ENCODE data around the gene IL33.

IL33 gene

GRCh38 chr9:6216002-6216401 is 395 bp downstream of the IL33 start:
- H3K4me3 ChIP-seq (ENCODE audit: low read depth, low read length): no peak overlapping the region

GRCh38 chr9:6216951-6217350 is 1.3 kb downstream of the IL33 start:
- H3K4me3 ChIP-seq (ENCODE audit: low read depth, low read length): no peak overlapping the region

- no peak overlapping the region for H3K4me3 ChIP-seq (ENCODE audit: low read depth, low read length)
These were observed 2.5 kb downstream of the IL33 start for GRCh38 chr9:6218099-6218502.

GRCh38 chr9:6219040-6219439 is 3.4 kb downstream of the IL33 start:
- H3K4me3 ChIP-seq (ENCODE audit: low read depth, low read length): no peak overlapping the region

GRCh38 chr9:6219981-6220380 is 4.4 kb downstream of the IL33 start:
- H3K4me3 ChIP-seq (ENCODE audit: low read depth, low read length): no peak overlapping the region

- no peak overlapping the region for H3K4me3 ChIP-seq (ENCODE audit: low read depth, low read length)
These were observed 9.0 kb downstream of the IL33 start for GRCh38 chr9:6224393-6225154.

GRCh38 chr9:6226696-6227095 is 11.1 kb downstream of the IL33 start:
- H3K4me3 ChIP-seq (ENCODE audit: low read depth, low read length): no peak overlapping the region

- H3K4me3 ChIP-seq (ENCODE audit: low read depth, low read length): no peak overlapping the region
These were observed 13.6 kb downstream of the IL33 start for GRCh38 chr9:6229186-6229585.

- H3K4me3 ChIP-seq (ENCODE audit: low read depth, low read length): no peak overlapping the region
These were observed 14.0 kb downstream of the IL33 start for GRCh38 chr9:6229619-6230018.

GRCh38 chr9:6230037-6230780 is 14.6 kb downstream of the IL33 start:
- no peak overlapping the region for H3K4me3 ChIP-seq (ENCODE audit: low read depth, low read length)

GRCh38 chr9:6232336-6232945 is 16.8 kb downstream of the IL33 start:
- no peak overlapping the region for H3K4me3 ChIP-seq (ENCODE audit: low read depth, low read length)

GRCh38 chr9:6234014-6234413 is 18.4 kb downstream of the IL33 start:
- H3K4me3 ChIP-seq (ENCODE audit: low read depth, low read length): no peak overlapping the region

- no peak overlapping the region for H3K4me3 ChIP-seq (ENCODE audit: low read depth, low read length)
These were observed 21.7 kb downstream of the IL33 start for GRCh38 chr9:6237267-6237666.

- H3K4me3 ChIP-seq (ENCODE audit: low read depth, low read length): no peak overlapping the region
These were observed 23.4 kb downstream of the IL33 start for GRCh38 chr9:6239048-6239461.

- H3K4me3 ChIP-seq (ENCODE audit: low read depth, low read length): no peak overlapping the region
These were observed 24.1 kb downstream of the IL33 start for GRCh38 chr9:6239694-6240093.

- no peak overlapping the region for H3K4me3 ChIP-seq (ENCODE audit: low read depth, low read length)
These were observed 28.1 kb downstream of the IL33 start for GRCh38 chr9:6243746-6244145.

GRCh38 chr9:6247266-6247665 is 31.7 kb downstream of the IL33 start:
- no peak overlapping the region for H3K4me3 ChIP-seq (ENCODE audit: low read depth, low read length)

- H3K4me3 ChIP-seq (ENCODE audit: low read depth, low read length): no peak overlapping the region
These were observed 53.3 kb downstream of the IL33 start for GRCh38 chr9:6268826-6269397.

- H3K4me3 ChIP-seq (ENCODE audit: low read depth, low read length): no peak overlapping the region
These were observed 55.3 kb downstream of the IL33 start for GRCh38 chr9:6270896-6271295.

- H3K4me3 ChIP-seq (ENCODE audit: low read depth, low read length): no peak overlapping the region
These were observed 56.1 kb downstream of the IL33 start for GRCh38 chr9:6271508-6272228.

GRCh38 chr9:6272229-6272598 is 56.6 kb downstream of the IL33 start:
- H3K4me3 ChIP-seq (ENCODE audit: low read depth, low read length): no peak overlapping the region

Measured in iPS-11a (cell line).